GM12878 (cell line): ENCODE measurements around the gene CAMTA1. TPM values are rescaled to one million over a fixed set of nuclear protein-coding genes. Genes with fewer than 3 reads are reported as not detected.

Experiments used
- ATAC-seq: fragments of 200-7000 bp; cut with Tn5 transposase; 3 replicates; pipeline ENCODE4 v1.9.1; 2020; ENCODE audit warnings: mild to moderate bottlenecking, moderate library complexity
- BruUV-seq: library from RNA; stranded (reverse); fragments of 400-500 nt; replicated peaks from 2 replicates; lab custom pipeline; 2021; lab: Mats Ljungman, UMichigan
- CTCF ChIA-PET: fragments of 300-600 bp; sonication (Branson Sonifier 250); formaldehyde crosslinking; extraction: SDS; loops from one replicate; lab custom pipeline; 2021; ENCODE audit warnings: inconsistent platforms; lab: Yijun Ruan, JAX
- POLR2A ChIA-PET: fragments of 350-600 bp; formaldehyde crosslinking; extraction: SDS; loops from one replicate; lab custom pipeline; 2021; ENCODE audit warnings: inconsistent platforms; lab: Charles Lee
- RAD21 ChIA-PET: fragments of 300-600 bp; sonication (Branson Sonifier 250); formaldehyde crosslinking; loops from one replicate; lab custom pipeline; 2023; ENCODE audit warnings: antibody characterized with exemption; ENCODE audit not compliant: unreplicated experiment; lab: Charles Lee
- SMC1A ChIA-PET: fragments of 300-600 bp; sonication (Branson Sonifier 250); formaldehyde crosslinking; loops from one replicate; lab custom pipeline; 2023; ENCODE audit not compliant: unreplicated experiment, uncharacterized antibody; lab: Charles Lee
- DNase-seq: peaks from one replicate; pipeline ENCODE4 v3.0.0-alpha.2; 2011; ENCODE audit warnings: low read depth, low spot score
- FAIRE-seq: peaks from 3 replicates; lab custom pipeline; 2011; peaks lifted over from hg19 to GRCh38; lab: Jason Lieb, UNC
- H2AFZ ChIP-seq: 2 replicates; pipeline ENCODE4 v1.6.0; 2011; ENCODE audit warnings: low read depth, low read length, control low read depth; ENCODE audit not compliant: control insufficient read depth
- H3K27ac ChIP-seq: 2 replicates; pipeline ENCODE4 v1.5.1; 2011; ENCODE audit warnings: control low read depth; ENCODE audit not compliant: control insufficient read depth, insufficient read depth
- H3K27me3 ChIP-seq, 2 experiments: replicated peaks in 1 of 2; 2 replicates each; pipeline versions ENCODE4 v1.6.0 to v1.6.1; 2011; ENCODE audit warnings: low read length in 1 of 2; ENCODE audit not compliant: control insufficient read depth in 2 of 2, insufficient read depth in 2 of 2
- H3K36me3 ChIP-seq, 2 experiments: 2 replicates each; pipeline ENCODE4 v1.5.1; 2011; ENCODE audit warnings: low read length in 1 of 2; ENCODE audit not compliant: control insufficient read depth in 2 of 2, insufficient read depth in 2 of 2
- H3K4me1 ChIP-seq: 2 replicates; pipeline ENCODE4 v1.6.1; 2011; ENCODE audit warnings: mild to moderate bottlenecking, low read length, moderate library complexity, mixed read lengths; ENCODE audit not compliant: control insufficient read depth, insufficient read depth
- H3K4me2 ChIP-seq: 2 replicates; pipeline ENCODE4 v1.6.0; 2011; ENCODE audit warnings: control low read depth; ENCODE audit not compliant: control insufficient read depth, insufficient read depth
- H3K4me3 ChIP-seq: fragments of 200-600 bp; sonication (generic); 2 replicates; pipeline ENCODE4 v1.5.1; 2016
- H3K79me2 ChIP-seq: 2 replicates; pipeline ENCODE4 v1.6.0; 2011; ENCODE audit warnings: low read length; ENCODE audit not compliant: control insufficient read depth, insufficient read depth
- H3K9ac ChIP-seq: 2 replicates; pipeline ENCODE4 v1.8.0; 2011; ENCODE audit warnings: low read length, control low read depth, mixed read lengths; ENCODE audit not compliant: control insufficient read depth, insufficient read depth
- H3K9me3 ChIP-seq: replicated peaks from 3 replicates; pipeline ENCODE4 v1.5.1; 2011; ENCODE audit warnings: mild to moderate bottlenecking, low read length; ENCODE audit not compliant: control insufficient read depth, insufficient read depth
- H4K20me1 ChIP-seq: 2 replicates; pipeline ENCODE4 v1.6.0; 2011; ENCODE audit not compliant: control insufficient read depth, insufficient read depth
- ATF3 ChIP-seq: IDR thresholded peaks from 2 replicates; pipeline ENCODE4 v1.6.1; 2011; ENCODE audit warnings: low read depth, mild to moderate bottlenecking, low read length, moderate library complexity, borderline replicate concordance; ENCODE audit errors: extremely low read depth
- CBX5 ChIP-seq: sonication (generic); IDR thresholded peaks from 2 replicates; pipeline ENCODE4 v1.6.1; 2016; ENCODE audit warnings: low read depth, moderate library complexity, mild to moderate bottlenecking, inconsistent platforms
- CEBPZ ChIP-seq: fragments of 150-350 bp; IDR thresholded peaks from 2 replicates; pipeline ENCODE4 v1.6.1; 2016; ENCODE audit warnings: low read depth, low read length
- EED ChIP-seq: sonication (generic); IDR thresholded peaks from 2 replicates; pipeline ENCODE4 v1.6.1; 2016; ENCODE audit warnings: antibody characterized with exemption, low read depth
- HDAC6 ChIP-seq: fragments of 200-600 bp; sonication (generic); IDR thresholded peaks from one replicate; pipeline ENCODE4 v1.8.0; 2017; ENCODE audit warnings: antibody characterized with exemption; ENCODE audit not compliant: unreplicated experiment
- MEF2B ChIP-seq: fragments of 450-650 bp; IDR thresholded peaks from 2 replicates; pipeline ENCODE4 v1.6.1; 2018; ENCODE audit warnings: mild to moderate bottlenecking, moderate library complexity; ENCODE audit not compliant: partially characterized antibody, poor library complexity, severe bottlenecking
- MTA2 ChIP-seq: fragments of 450-650 bp; IDR thresholded peaks from 2 replicates; pipeline ENCODE4 v1.6.1; 2016; ENCODE audit warnings: low read depth, mild to moderate bottlenecking, moderate library complexity
- NRF1 ChIP-seq: conservative IDR thresholded peaks from 2 replicates; pipeline ENCODE4 v1.6.1; 2011; ENCODE audit warnings: mild to moderate bottlenecking, low read depth, low read length, improper control_type of control experiment
- SMAD5 ChIP-seq: IDR thresholded peaks from 2 replicates; pipeline ENCODE4 v1.6.1; 2016; ENCODE audit warnings: antibody characterized with exemption, low read depth
- WRNIP1 ChIP-seq: IDR thresholded peaks from 2 replicates; pipeline ENCODE4 v1.6.1; 2011; ENCODE audit warnings: low read depth, low read length, improper control_type of control experiment, borderline replicate concordance
- YBX1 ChIP-seq: fragments of 450-650 bp; IDR thresholded peaks from 2 replicates; pipeline ENCODE4 v1.6.1; 2016; ENCODE audit warnings: antibody characterized with exemption
- YY1 ChIP-seq: IDR thresholded peaks from 2 replicates; pipeline ENCODE4 v1.6.1; 2011; ENCODE audit warnings: low read depth, mild to moderate bottlenecking, low read length
- ZNF24 ChIP-seq: fragments of 450-650 bp; IDR thresholded peaks from 2 replicates; pipeline ENCODE4 v1.6.1; 2017; ENCODE audit warnings: antibody characterized with exemption, mild to moderate bottlenecking
- ZNF384 ChIP-seq: IDR thresholded peaks from 2 replicates; pipeline ENCODE4 v1.6.1; 2012; ENCODE audit warnings: low read depth, mild to moderate bottlenecking, low read length, improper control_type of control experiment, borderline replicate concordance
- ZSCAN29 ChIP-seq: fragments of 450-650 bp; IDR thresholded peaks from 2 replicates; pipeline ENCODE4 v1.6.1; 2017; ENCODE audit warnings: mild to moderate bottlenecking, moderate library complexity
- WGBS: methylation state at CpG from one replicate; pipeline ENCODE4 v1.1.6; 2016; ENCODE audit warnings: low lambda C conversion rate; ENCODE audit not compliant: insufficient replicate concordance, insufficient coverage; ENCODE audit errors: missing lambda C conversion rate; 5-methylcytosine and 5-hydroxymethylcytosine counted together
- in situ Hi-C: fragments of 300-500 bp; cut with MboI; formaldehyde crosslinking; loops from 9 replicates; pipeline ENCODE4 v1.14.3; 2018; ENCODE audit warnings: mixed read lengths
- intact Hi-C: fragments of 100-400 bp; cut with micrococcal nuclease; formaldehyde crosslinking; loops from one replicate; pipeline ENCODE4 v1.14.2; 2022; ENCODE audit not compliant: unreplicated experiment
- polyA plus RNA-seq, 11 experiments: library from polyadenylated mRNA; depleted of rRNA in 4 of 11; unstranded in 6 of 11; stranded (reverse) in 5 of 11; fragments of >200 nt; fragmentation: Nextera tagmentation in 4 of 11; fragmentation: Illumina TruSeq in 1 of 11; extraction: Ambion mirVana in 4 of 11; extraction: Trizol in 1 of 11; gene quantifications; 1 replicate in 1 of 11; 2 replicates in 10 of 11; pipeline versions ENCODE4 v1.2.1 to v1.2.3, GENCODE V29; 2011 to 2016; ENCODE audit warnings: inconsistent platforms in 2 of 11, missing spikeins in 2 of 11, low read depth in 1 of 11
- total RNA-seq, 4 experiments: library from RNA; depleted of rRNA in 3 of 4; stranded (reverse); fragments of >200 nt in 3 of 4; fragmentation: Illumina TruSeq in 1 of 4; extraction: Trizol in 1 of 4; gene quantifications; 2 replicates each; pipeline versions ENCODE4 v1.2.1 to v1.2.3, GENCODE V29; 2013 to 2021
- TF ChIP-seq, protein P1 (sequence below): fragments of 150-350 bp; IDR thresholded peaks from 2 replicates; pipeline ENCODE4 v1.6.1; 2014; ENCODE audit warnings: mild to moderate bottlenecking, low read depth, low read length

CAMTA1 gene
- total and polyA plus RNA-seq, 10 of the 15 experiments (the other 5 are each of a cell fraction or from before 2014, with no cell fraction given): 37.7 to 148 (median 76.4) TPM

GRCh38 chr1:7579831-7580804, 794.9 kb downstream of the CAMTA1 start:
- no TSS peak for BruUV-seq
- Histone ChIP-seq H3K27ac (no peak overlapping the region), H3K9me3 (no peaks in the 10 kb centered on the region), H3K4me2 (no peak overlapping the region), H3K36me3 (no peaks in the 10 kb centered on the region), H2AFZ (no peak overlapping the region), H3K4me3 (no peak overlapping the region), H3K27me3 (no peaks in the 10 kb centered on the region), H3K4me1 (no peaks in the 10 kb centered on the region), H3K79me2 (no peaks in the 10 kb centered on the region), H3K9ac (no peak overlapping the region), H4K20me1 (no peaks in the 10 kb centered on the region)
- ATAC-seq (no peak), DNase-seq (no peak), FAIRE-seq (no peak)
- POLR2A ChIA-PET: no interaction called here
- intact Hi-C loops: no loop called here
- 34% methylated on average over 18 of the region's 18 CpGs for WGBS
- SMC1A ChIA-PET: no interaction called here
- CTCF ChIA-PET: interaction anchor here (0.7 kb wide), 1 partner anchor 94 kb away, joined by 3 read pairs; no protein-coding TSS in a partner anchor
- RAD21 ChIA-PET: no interaction called here
- in situ Hi-C loops: no loop called here
- no peak for TF ChIP-seq SMAD5
- TF ChIP-seq YY1: no peak
- TF ChIP-seq WRNIP1: no peak
- no peak for TF ChIP-seq CBX5
- no peak for TF ChIP-seq CEBPZ
- no peak for TF ChIP-seq EED
- TF ChIP-seq ZNF24: no peak
- no peak for TF ChIP-seq YBX1
- TF ChIP-seq MEF2B: no peak
- TF ChIP-seq ZSCAN29: no peak
- TF ChIP-seq NRF1: no peak
- TF ChIP-seq HDAC6: no peak
- no peak for TF ChIP-seq ZNF384
- TF ChIP-seq, protein P1, sequence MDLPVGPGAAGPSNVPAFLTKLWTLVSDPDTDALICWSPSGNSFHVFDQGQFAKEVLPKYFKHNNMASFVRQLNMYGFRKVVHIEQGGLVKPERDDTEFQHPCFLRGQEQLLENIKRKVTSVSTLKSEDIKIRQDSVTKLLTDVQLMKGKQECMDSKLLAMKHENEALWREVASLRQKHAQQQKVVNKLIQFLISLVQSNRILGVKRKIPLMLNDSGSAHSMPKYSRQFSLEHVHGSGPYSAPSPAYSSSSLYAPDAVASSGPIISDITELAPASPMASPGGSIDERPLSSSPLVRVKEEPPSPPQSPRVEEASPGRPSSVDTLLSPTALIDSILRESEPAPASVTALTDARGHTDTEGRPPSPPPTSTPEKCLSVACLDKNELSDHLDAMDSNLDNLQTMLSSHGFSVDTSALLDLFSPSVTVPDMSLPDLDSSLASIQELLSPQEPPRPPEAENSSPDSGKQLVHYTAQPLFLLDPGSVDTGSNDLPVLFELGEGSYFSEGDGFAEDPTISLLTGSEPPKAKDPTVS: no peak
- TF ChIP-seq MTA2: no peak
- TF ChIP-seq ATF3: no peak
